ENCODE results near the gene JAGN1. TPM values are rescaled to one million over a fixed set of nuclear protein-coding genes. Genes with fewer than 3 reads are reported as not detected.

JAGN1 gene
- total and polyA plus RNA-seq, 9 of the 15 experiments (the other 6 are each of a cell fraction or from before 2014, with no cell fraction given), result 31.6 to 77.8 (median 40.3) TPM

DNA sequence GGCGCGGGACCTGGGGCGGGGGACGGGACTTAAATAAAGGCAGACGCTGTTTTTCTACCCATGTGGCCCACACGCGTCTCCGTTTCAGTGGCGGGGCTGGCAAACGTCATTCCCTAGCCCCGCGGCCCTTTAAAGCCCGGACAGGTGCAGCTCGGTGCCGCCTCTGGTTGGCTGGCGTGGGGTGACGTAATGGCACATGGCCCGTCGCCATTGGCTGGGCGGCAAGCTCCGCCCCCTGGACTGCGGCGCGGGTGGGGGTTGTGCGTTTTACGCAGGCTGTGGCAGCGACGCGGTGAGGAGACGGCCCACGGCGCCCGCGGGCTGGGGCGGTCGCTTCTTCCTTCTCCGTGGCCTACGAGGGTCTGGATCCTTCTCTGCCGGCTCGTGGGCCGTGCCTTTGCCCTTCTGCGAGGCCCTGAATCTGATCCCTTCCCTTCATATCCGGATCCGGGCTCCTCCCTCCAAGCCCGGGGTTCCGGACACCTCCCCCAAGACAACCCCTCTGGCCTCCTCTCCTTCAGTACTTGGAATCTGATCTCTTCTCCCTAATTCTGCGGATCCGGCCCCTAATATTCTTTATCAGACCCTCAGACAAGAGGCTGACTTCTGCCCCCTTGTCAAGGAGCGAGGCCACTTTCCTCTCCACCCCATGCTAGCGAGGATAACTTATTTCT is 43.3 kb downstream of the JAGN1 start, which contains the start of gene CRELD1 (continued):
- TF ChIP-seq, protein P1, sequence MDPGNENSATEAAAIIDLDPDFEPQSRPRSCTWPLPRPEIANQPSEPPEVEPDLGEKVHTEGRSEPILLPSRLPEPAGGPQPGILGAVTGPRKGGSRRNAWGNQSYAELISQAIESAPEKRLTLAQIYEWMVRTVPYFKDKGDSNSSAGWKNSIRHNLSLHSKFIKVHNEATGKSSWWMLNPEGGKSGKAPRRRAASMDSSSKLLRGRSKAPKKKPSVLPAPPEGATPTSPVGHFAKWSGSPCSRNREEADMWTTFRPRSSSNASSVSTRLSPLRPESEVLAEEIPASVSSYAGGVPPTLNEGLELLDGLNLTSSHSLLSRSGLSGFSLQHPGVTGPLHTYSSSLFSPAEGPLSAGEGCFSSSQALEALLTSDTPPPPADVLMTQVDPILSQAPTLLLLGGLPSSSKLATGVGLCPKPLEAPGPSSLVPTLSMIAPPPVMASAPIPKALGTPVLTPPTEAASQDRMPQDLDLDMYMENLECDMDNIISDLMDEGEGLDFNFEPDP (CRISPR knock-in tag; IDR thresholded peaks at IDR 0.05), result no peak
- TF ChIP-seq, protein P2, sequence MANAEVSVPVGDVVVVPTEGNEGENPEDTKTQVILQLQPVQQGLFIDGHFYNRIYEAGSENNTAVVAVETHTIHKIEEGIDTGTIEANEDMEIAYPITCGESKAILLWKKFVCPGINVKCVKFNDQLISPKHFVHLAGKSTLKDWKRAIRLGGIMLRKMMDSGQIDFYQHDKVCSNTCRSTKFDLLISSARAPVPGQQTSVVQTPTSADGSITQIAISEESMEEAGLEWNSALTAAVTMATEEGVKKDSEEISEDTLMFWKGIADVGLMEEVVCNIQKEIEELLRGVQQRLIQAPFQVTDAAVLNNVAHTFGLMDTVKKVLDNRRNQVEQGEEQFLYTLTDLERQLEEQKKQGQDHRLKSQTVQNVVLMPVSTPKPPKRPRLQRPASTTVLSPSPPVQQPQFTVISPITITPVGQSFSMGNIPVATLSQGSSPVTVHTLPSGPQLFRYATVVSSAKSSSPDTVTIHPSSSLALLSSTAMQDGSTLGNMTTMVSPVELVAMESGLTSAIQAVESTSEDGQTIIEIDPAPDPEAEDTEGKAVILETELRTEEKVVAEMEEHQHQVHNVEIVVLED (CRISPR knock-in tag; IDR thresholded peaks at IDR 0.05), result peak; percentile 90
- TF ChIP-seq, protein P3, sequence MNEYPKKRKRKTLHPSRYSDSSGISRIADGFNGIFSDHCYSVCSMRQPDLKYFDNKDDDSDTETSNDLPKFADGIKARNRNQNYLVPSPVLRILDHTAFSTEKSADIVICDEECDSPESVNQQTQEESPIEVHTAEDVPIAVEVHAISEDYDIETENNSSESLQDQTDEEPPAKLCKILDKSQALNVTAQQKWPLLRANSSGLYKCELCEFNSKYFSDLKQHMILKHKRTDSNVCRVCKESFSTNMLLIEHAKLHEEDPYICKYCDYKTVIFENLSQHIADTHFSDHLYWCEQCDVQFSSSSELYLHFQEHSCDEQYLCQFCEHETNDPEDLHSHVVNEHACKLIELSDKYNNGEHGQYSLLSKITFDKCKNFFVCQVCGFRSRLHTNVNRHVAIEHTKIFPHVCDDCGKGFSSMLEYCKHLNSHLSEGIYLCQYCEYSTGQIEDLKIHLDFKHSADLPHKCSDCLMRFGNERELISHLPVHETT (CRISPR knock-in tag; conservative IDR thresholded peaks at IDR 0.05 in 1 of 2, IDR thresholded peaks at IDR 0.05 in 1 of 2), result peak in 1 of 2 experiments; percentile 50; a peak in 1 of 4 replicates
- TF ChIP-seq, protein P4, sequence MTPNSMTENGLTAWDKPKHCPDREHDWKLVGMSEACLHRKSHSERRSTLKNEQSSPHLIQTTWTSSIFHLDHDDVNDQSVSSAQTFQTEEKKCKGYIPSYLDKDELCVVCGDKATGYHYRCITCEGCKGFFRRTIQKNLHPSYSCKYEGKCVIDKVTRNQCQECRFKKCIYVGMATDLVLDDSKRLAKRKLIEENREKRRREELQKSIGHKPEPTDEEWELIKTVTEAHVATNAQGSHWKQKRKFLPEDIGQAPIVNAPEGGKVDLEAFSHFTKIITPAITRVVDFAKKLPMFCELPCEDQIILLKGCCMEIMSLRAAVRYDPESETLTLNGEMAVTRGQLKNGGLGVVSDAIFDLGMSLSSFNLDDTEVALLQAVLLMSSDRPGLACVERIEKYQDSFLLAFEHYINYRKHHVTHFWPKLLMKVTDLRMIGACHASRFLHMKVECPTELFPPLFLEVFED (CRISPR knock-in tag; conservative IDR thresholded peaks at IDR 0.05), result no peak
- peak; percentile 84 for TF ChIP-seq CEBPG (CRISPR knock-in tag; IDR thresholded peaks at IDR 0.05)
- TF ChIP-seq CEBPG (tag; conservative IDR thresholded peaks at IDR 0.05 in 1 of 2, IDR thresholded peaks at IDR 0.05 in 1 of 2), result peak; percentile 57 to 82; a peak in 3 of 4 replicates
- no peak; the same call in 1 of the 2 replicates for TF ChIP-seq ZBTB1 (CRISPR knock-in tag; IDR thresholded peaks at IDR 0.05; ENCODE audit: borderline replicate concordance, low read depth)
- TF ChIP-seq, protein P5, sequence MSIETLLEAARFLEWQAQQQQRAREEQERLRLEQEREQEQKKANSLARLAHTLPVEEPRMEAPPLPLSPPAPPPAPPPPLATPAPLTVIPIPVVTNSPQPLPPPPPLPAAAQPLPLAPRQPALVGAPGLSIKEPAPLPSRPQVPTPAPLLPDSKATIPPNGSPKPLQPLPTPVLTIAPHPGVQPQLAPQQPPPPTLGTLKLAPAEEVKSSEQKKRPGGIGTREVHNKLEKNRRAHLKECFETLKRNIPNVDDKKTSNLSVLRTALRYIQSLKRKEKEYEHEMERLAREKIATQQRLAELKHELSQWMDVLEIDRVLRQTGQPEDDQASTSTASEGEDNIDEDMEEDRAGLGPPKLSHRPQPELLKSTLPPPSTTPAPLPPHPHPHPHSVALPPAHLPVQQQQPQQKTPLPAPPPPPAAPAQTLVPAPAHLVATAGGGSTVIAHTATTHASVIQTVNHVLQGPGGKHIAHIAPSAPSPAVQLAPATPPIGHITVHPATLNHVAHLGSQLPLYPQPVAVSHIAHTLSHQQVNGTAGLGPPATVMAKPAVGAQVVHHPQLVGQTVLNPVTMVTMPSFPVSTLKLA (conservative IDR thresholded peaks at IDR 0.05), result peak; percentile 98 to 99
- no peak for TF ChIP-seq ARHGAP35 (IDR thresholded peaks at IDR 0.05; ENCODE audit: partially characterized antibody)
- TF ChIP-seq, protein P6, sequence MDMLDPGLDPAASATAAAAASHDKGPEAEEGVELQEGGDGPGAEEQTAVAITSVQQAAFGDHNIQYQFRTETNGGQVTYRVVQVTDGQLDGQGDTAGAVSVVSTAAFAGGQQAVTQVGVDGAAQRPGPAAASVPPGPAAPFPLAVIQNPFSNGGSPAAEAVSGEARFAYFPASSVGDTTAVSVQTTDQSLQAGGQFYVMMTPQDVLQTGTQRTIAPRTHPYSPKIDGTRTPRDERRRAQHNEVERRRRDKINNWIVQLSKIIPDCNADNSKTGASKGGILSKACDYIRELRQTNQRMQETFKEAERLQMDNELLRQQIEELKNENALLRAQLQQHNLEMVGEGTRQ (CRISPR knock-in tag; IDR thresholded peaks at IDR 0.05), result peak; percentile 54; the same call in 1 of the 2 replicates
- TF ChIP-seq, protein P7, sequence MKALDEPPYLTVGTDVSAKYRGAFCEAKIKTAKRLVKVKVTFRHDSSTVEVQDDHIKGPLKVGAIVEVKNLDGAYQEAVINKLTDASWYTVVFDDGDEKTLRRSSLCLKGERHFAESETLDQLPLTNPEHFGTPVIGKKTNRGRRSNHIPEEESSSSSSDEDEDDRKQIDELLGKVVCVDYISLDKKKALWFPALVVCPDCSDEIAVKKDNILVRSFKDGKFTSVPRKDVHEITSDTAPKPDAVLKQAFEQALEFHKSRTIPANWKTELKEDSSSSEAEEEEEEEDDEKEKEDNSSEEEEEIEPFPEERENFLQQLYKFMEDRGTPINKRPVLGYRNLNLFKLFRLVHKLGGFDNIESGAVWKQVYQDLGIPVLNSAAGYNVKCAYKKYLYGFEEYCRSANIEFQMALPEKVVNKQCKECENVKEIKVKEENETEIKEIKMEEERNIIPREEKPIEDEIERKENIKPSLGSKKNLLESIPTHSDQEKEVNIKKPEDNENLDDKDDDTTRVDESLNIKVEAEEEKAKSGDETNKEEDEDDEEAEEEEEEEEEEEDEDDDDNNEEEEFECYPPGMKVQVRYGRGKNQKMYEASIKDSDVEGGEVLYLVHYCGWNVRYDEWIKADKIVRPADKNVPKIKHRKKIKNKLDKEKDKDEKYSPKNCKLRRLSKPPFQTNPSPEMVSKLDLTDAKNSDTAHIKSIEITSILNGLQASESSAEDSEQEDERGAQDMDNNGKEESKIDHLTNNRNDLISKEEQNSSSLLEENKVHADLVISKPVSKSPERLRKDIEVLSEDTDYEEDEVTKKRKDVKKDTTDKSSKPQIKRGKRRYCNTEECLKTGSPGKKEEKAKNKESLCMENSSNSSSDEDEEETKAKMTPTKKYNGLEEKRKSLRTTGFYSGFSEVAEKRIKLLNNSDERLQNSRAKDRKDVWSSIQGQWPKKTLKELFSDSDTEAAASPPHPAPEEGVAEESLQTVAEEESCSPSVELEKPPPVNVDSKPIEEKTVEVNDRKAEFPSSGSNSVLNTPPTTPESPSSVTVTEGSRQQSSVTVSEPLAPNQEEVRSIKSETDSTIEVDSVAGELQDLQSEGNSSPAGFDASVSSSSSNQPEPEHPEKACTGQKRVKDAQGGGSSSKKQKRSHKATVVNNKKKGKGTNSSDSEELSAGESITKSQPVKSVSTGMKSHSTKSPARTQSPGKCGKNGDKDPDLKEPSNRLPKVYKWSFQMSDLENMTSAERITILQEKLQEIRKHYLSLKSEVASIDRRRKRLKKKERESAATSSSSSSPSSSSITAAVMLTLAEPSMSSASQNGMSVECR (CRISPR knock-in tag; IDR thresholded peaks at IDR 0.05), result peak; percentile 74
- TF ChIP-seq PML (IDR thresholded peaks at IDR 0.05; ENCODE audit: low read length), result peak; percentile 63; the same call in 1 of the 2 replicates

Data from K562 (cell line).